Thoracic aorta (tissue), 2 donors: ENCODE data around the gene LENG9. TPM values are rescaled to one million over a fixed set of nuclear protein-coding genes. Genes with fewer than 3 reads are reported as not detected.

Experiments
- ATAC-seq: fragments of 150-250 bp; one replicate; pipeline ENCODE4 v1.8.0; 2017; ENCODE audit warnings: low read depth; ENCODE audit not compliant: insufficient number of reproducible peaks, low FRiP score
- DNase-seq: peaks from one replicate; pipeline ENCODE4 v3.0.0-alpha.2; 2020; ENCODE audit warnings: low spot score
- H3K27ac ChIP-seq, 2 donors: fragments of 200-600 bp; sonication (generic); 1 replicate in 1 of 2; 2 replicates in 1 of 2; pipeline ENCODE4 v1.5.1; 2016; ENCODE audit warnings: mild to moderate bottlenecking in 2 of 2, moderate library complexity in 2 of 2
- H3K27me3 ChIP-seq: fragments of 200-600 bp; sonication (generic); replicated peaks from 2 replicates; pipeline ENCODE4 v1.6.0; 2016; ENCODE audit warnings: mild to moderate bottlenecking; ENCODE audit not compliant: insufficient read depth
- H3K36me3 ChIP-seq: fragments of 200-600 bp; sonication (generic); one replicate; pipeline ENCODE4 v1.5.1; 2016
- H3K4me1 ChIP-seq, 2 donors: fragments of 200-600 bp; sonication (generic); 1 replicate in 1 of 2; 2 replicates in 1 of 2; pipeline versions ENCODE4 v1.5.1 to v1.6.0; 2016; ENCODE audit warnings: low read depth in 2 of 2, mild to moderate bottlenecking in 1 of 2; ENCODE audit not compliant: control insufficient read depth in 1 of 2
- H3K4me3 ChIP-seq: fragments of 200-600 bp; sonication (generic); 2 replicates; pipeline ENCODE4 v1.5.1; 2016; ENCODE audit warnings: mild to moderate bottlenecking
- H3K9me3 ChIP-seq: fragments of 200-600 bp; sonication (generic); 2 replicates; pipeline ENCODE4 v1.5.1; 2016
- CTCF ChIP-seq: fragments of 200-600 bp; sonication (generic); IDR thresholded peaks from one replicate; pipeline ENCODE4 v1.5.1; 2019; ENCODE audit warnings: antibody characterized with exemption
- total RNA-seq, 2 donors: library from RNA; depleted of rRNA; stranded (reverse); fragments of >200 nt; gene quantifications; one replicate each; pipeline versions ENCODE4 v1.1.0 to v1.2.3, GENCODE V29; 2016

The LENG9 gene
- total RNA-seq, 2 donors from 2014 or later: 8.5 to 14.4 TPM

GRCh38 chr19:54452626-54453025 lies 11.0 kb downstream of the LENG9 start:
- Histone ChIP-seq H3K27ac (no peak overlapping the region), H3K27me3 (no peaks in the 10 kb centered on the region), H3K4me1 (peaks cover 21 to 26% of the 10 kb centered on the region in 2 donors), H3K9me3 (no peaks in the 10 kb centered on the region), H3K4me3 (no peak overlapping the region), H3K36me3 (peaks cover 66% of the 10 kb centered on the region)
- TF ChIP-seq CTCF: no peak
- ATAC-seq: no peak
- no peak for DNase-seq

DNA sequence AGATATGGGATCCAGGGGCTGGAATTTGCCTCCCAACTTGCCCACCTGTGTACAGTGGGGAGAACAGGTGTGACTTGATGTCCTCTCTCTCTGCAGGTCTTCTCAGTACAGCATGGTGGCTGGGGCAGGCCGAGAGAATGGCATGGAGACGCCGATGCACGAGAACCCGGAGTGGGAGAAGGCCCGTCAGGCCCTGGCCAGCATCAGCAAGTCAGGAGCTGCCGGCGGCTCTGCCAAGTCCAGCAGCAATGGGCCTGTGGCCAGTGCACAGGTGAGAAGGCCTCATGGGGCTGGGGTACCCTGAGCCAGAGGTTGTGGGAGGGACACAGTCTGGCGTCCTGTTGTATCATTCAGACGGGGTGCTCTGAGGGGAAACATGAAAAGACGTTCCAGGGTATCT lies 11.6 kb downstream of the LENG9 start:
- ATAC-seq (no peak), DNase-seq (no peak)
- Histone ChIP-seq H3K27ac (no peak overlapping the region), H3K36me3 (peaks cover 60% of the 10 kb centered on the region), H3K9me3 (no peaks in the 10 kb centered on the region), H3K4me1 (peaks cover 27 to 32% of the 10 kb centered on the region in 2 donors), H3K27me3 (no peaks in the 10 kb centered on the region), H3K4me3 (no peak overlapping the region)
- no peak for TF ChIP-seq CTCF

- Histone ChIP-seq H3K4me1 (peaks cover 27 to 34% of the 10 kb centered on the region in 2 donors), H3K27me3 (no peaks in the 10 kb centered on the region), H3K36me3 (peaks cover 54% of the 10 kb centered on the region), H3K9me3 (no peaks in the 10 kb centered on the region), H3K27ac (peak overlapping the region in 1 of 2 donors; percentile 15), H3K4me3 (peak overlapping the region; percentile 91)
- DNase-seq (no peak), ATAC-seq (no peak)
- TF ChIP-seq CTCF: no peak
These were observed 12.2 kb downstream of the LENG9 start for GRCh38 chr19:54451331-54451871.

- no peak for ATAC-seq
- peaks cover 27 to 34% of the 10 kb centered on the region in 2 donors for H3K4me1 ChIP-seq
- H3K9me3 ChIP-seq: no peaks in the 10 kb centered on the region
- no peaks in the 10 kb centered on the region for H3K27me3 ChIP-seq
- peaks cover 37% of the 10 kb centered on the region for H3K36me3 ChIP-seq
- peak overlapping the region; percentile 96 to 100 for H3K27ac ChIP-seq
- TF ChIP-seq CTCF: no peak
- DNase-seq: no peak
- peak overlapping the region; percentile 91 for H3K4me3 ChIP-seq
These were observed 13.9 kb downstream of the LENG9 start for GRCh38 chr19:54449701-54450069.

DNA sequence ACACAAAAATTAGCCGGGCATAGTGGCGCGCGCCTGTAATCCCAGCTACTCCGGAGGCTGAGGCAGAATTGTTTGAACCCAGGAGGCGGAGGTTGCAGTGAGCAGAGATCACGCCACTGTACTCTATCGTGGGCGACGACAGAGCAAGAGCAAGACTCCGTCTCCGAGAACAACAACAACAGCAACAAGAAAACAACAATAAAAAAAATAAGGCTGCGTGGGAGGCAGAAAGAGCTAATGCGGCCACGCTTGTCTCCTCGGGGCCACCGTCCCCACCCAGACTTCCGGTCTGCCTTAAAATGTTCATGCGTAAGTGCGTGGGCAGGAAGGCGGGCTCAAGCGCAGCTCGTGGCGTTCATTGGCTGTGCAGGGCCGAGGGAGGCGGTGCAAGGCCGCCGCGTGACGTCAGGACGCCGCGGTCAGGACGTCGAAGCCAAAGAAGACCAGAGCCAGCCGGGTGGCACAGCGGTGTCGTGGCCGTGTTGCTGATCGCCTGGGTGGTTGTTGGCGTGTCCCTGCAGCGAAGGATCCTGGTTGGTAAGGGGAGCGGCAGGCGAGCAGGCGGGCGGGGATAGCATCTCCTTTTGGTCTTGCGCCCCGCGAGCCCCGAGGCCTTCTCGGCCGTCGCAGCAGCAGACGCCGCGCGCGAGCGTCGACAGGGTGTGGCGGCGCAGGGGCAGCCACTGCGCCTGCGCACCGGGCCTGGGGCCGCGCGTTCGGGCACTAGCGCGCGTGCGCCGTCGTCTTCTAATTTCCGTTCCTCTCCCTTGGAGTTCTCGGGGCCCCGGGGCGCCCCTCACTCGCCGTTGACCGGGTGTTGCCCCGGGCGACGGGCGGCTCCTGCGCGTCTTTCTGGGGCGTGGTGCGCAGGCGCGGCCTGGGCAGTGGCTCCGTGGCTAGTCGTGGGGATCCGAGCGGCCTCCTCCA lies 14.5 kb downstream of the LENG9 start, which contains the start of gene LENG8:
LENG8 (plus strand) TSS at position 426 of the 927 bp plus-strand sequence. CDS start 2,146 bp downstream, outside the sequence.
- Histone ChIP-seq H3K27me3 (no peaks in the 10 kb centered on the region), H3K4me3 (peak within 1 kb of the TSS; percentile 91), H3K27ac (peak within 1 kb of the TSS; percentile 96 to 100), H3K36me3 (peaks cover 30% of the 10 kb centered on the region), H3K9me3 (no peaks in the 10 kb centered on the region), H3K4me1 (peaks cover 27 to 34% of the 10 kb centered on the region in 2 donors)
- DNase-seq (peak; percentile 91), ATAC-seq (peak; percentile 97)
- TF ChIP-seq CTCF: no peak
